Fibroblast of pulmonary artery (primary cell): ENCODE results near the gene GMPPA.

Experiments used
- DNase-seq: peaks from one replicate; pipeline ENCODE4 v3.0.0-alpha.2; 2010; ENCODE audit warnings: low read depth
- H3K4me3 ChIP-seq: replicated peaks from 2 replicates; pipeline ENCODE4 v1.5.1; 2011; ENCODE audit warnings: low read depth, mild to moderate bottlenecking, control low read depth, low read length, moderate library complexity
- TF ChIP-seq, protein P1 (sequence below): IDR thresholded peaks from 2 replicates; pipeline ENCODE4 v1.5.1; 2011; ENCODE audit warnings: mild to moderate bottlenecking, control low read depth, low read length, inconsistent platforms; ENCODE audit errors: missing control alignments

Gene GMPPA

DNA sequence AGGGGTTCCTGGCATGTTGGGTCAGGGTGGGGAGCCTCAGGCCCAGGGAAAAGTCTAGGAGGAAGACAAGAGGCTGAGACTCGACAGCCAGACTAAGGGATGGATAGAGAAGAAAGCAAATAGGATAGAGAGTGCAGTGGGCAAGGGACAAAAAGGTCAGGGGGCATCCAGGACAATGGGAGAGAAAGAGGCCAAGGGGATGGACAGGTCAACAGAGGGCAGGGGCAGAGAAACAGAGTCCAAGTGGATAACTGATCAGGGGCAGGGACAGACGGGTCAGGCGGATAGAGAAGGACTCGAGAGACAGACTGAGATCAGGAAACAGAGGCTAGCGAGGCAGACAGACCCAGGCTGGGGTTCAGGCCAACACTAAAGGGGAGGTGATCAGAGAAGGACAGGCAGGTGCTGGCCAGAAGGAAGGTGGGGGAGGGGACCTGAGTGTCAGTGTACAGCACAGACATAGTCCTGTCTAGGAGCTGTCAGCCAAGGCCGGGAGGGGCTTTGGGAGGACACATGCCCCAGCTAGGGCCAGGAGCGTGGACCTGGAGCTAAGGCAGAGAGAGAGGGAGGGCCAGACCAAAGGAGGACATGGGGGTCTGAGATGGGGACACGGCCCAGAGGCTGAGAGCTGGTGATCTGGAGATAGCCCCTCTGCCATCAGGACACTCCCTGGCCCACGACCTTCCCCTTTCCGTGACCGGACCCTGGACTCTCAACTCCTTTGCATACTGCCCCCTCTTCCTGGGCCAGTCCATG lies 27.8 kb downstream of the GMPPA start:
- no peak for DNase-seq
- TF ChIP-seq, protein P1, sequence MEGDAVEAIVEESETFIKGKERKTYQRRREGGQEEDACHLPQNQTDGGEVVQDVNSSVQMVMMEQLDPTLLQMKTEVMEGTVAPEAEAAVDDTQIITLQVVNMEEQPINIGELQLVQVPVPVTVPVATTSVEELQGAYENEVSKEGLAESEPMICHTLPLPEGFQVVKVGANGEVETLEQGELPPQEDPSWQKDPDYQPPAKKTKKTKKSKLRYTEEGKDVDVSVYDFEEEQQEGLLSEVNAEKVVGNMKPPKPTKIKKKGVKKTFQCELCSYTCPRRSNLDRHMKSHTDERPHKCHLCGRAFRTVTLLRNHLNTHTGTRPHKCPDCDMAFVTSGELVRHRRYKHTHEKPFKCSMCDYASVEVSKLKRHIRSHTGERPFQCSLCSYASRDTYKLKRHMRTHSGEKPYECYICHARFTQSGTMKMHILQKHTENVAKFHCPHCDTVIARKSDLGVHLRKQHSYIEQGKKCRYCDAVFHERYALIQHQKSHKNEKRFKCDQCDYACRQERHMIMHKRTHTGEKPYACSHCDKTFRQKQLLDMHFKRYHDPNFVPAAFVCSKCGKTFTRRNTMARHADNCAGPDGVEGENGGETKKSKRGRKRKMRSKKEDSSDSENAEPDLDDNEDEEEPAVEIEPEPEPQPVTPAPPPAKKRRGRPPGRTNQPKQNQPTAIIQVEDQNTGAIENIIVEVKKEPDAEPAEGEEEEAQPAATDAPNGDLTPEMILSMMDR, result no peak
- no peak overlapping the region for H3K4me3 ChIP-seq

DNA sequence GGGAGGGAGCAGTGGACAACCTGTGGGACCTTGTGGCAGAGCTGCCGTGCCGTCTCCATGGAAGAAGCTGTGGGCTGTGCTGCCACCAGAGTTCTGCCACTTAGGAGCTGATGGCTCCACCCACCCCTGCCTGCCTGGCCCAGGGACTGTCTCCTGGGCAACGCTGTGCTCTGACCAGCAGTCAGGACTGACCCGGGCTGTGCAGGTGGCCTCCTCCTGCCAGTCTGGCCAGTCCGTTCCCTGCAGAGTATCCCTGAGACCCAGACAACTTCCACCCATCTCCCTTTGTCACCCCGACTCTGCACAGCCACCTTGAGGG lies 28.3 kb downstream of the GMPPA start:
- TF ChIP-seq, protein P1, result no peak
- no peak for DNase-seq
- H3K4me3 ChIP-seq, result no peak overlapping the region

DNA sequence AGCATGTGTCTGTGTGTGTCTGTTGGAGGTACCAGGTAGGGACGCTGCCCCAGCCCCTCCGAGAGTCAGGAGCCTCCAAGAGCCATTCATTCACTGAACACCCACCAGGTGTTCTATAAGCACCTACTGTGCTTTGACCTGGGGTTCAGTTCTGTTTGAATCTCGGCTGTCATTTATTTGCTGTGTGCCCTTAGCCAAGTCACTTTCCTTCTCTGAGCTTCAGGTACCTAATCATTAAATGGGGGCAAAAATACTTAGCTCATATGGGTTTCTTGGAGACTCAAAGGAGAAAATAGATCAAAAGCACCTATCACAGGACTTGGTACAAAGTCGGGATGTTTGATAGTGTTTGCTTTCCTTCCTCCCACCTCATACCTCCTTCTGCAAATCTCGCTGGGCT lies 28.8 kb downstream of the GMPPA start:
- DNase-seq, result no peak
- H3K4me3 ChIP-seq, result no peak overlapping the region
- TF ChIP-seq, protein P1, result no peak

DNA sequence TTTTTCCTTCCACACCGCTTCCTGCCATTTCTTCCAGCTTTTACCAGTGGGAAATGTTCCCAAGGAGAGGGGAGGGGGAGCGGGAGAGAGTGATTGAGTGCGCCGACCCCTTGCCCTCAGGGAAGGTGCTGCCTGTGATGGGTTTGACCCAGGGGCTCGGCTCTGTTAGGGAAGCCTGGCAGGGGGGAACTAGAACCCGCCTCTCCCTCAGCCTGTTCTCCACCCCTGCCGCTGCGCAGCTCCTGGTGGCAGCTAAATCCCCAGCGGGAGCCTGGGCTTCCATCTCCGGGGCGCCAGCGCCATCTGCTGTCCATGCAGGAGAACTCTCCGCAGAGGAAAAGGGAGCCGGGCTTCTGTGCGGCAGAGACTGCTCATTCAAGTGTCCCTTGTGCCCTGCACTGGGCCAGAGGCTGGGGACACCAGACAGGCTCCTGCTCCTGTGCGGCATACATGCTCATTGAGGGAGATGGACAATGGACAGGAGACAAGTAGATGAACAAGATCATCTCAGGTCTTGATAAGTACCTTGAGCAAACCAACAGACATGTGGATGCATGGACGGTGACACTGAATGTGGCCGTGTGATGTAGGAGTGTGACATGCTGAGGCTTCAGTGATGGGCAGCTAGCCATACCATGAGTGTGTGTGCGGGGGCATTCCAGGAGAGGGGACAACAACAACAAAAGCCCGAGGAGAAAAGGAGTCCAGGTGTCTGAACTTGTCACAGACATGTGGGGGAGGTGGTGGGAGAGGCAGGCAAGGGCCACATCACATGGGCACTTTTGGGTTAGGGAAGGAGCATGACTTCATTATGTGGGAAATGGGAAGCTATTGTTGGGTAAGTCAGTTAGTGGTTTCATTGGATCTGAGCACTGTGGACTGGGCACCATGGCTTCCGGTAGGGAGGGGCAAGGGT lies 31.6 kb downstream of the GMPPA start:
- TF ChIP-seq, protein P1, result peak; percentile 91
- H3K4me3 ChIP-seq, result peak overlapping the region; percentile 19
- DNase-seq, result peak; percentile 85

DNA sequence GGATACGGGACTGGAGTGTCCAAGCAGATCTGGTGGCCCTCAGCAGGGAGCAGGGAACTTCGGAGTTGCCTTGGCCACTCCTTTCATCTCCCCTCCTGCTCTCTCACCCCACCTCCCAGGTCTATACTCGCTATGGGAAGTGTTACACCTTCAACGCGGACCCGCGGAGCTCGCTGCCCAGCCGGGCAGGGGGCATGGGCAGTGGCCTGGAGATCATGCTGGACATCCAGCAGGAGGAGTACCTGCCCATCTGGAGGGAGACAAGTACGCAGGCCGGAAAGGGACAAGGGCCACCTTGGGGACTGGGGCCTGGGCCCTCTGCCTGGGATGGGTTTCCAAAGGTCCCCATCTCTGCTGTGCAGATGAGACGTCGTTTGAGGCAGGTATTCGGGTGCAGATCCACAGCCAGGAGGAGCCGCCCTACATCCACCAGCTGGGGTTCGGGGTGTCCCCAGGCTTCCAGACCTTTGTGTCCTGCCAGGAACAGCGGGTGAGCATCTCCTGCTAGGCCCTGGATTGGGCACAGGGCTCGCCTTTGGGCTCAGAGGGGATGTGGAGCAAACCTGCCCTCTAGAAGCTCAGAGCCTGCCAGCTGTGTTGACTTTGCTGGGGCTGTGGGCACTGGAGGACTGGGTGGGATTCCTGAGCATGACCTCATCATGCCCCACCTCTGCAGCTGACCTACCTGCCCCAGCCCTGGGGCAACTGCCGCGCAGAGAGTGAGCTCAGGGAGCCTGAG lies 33.1 kb downstream of the GMPPA start:
- DNase-seq, result no peak
- TF ChIP-seq, protein P1, result no peak
- H3K4me3 ChIP-seq, result no peak overlapping the region

DNA sequence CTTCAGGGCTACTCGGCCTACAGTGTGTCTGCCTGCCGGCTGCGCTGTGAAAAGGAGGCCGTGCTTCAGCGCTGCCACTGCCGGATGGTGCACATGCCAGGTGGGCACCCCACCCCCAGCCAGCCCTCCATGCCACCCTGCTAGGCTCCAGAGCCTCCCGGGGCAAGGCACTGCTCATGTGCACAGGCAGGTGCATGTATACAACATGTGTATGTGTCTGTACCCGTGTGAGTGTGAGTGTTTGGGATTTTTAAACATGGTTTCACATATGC lies 33.6 kb downstream of the GMPPA start:
- H3K4me3 ChIP-seq, result no peak overlapping the region
- no peak for DNase-seq
- TF ChIP-seq, protein P1, result no peak
